Activated naive CD4-positive, alpha-beta T cell treated with anti-CD3 and anti-CD28 coated beads, Interleukin-2, amount 10 ng/mL, durations not matched to agents 7 days and 5 days (primary cell): ENCODE results near the gene P4HA1.
"Not testable (repeated sequence)": the region's sequence is repeated elsewhere in the genome, so short reads cannot be mapped to it uniquely, and the experiment has no call there.

Experiments
- CTCF ChIA-PET: fragments of 350-600 bp; sonication (Branson Sonifier 250); formaldehyde crosslinking; loops from one replicate; lab custom pipeline; 2021; ENCODE audit warnings: antibody characterized with exemption; lab: Charles Lee
- DNase-seq: peaks from one replicate; pipeline ENCODE4 v3.0.0-alpha.2; 2020
- H3K27ac Mint-ChIP-seq: one replicate; pipeline ENCODE4 v1.8.0; 2021; ENCODE audit warnings: mild to moderate bottlenecking, moderate library complexity, mixed read lengths
- H3K27me3 Mint-ChIP-seq: one replicate; pipeline ENCODE4 v1.8.0; 2021; ENCODE audit warnings: mild to moderate bottlenecking, mixed read lengths
- H3K36me3 Mint-ChIP-seq: one replicate; pipeline ENCODE4 v1.8.0; 2021; ENCODE audit warnings: mixed read lengths
- H3K4me1 Mint-ChIP-seq: one replicate; pipeline ENCODE4 v1.8.0; 2021; ENCODE audit warnings: mixed read lengths
- H3K4me3 Mint-ChIP-seq: one replicate; pipeline ENCODE4 v1.8.0; 2021; ENCODE audit warnings: mild to moderate bottlenecking, moderate library complexity, mixed read lengths
- H3K9me3 Mint-ChIP-seq: one replicate; pipeline ENCODE4 v1.8.0; 2021; ENCODE audit warnings: mixed read lengths

The P4HA1 gene

DNA sequence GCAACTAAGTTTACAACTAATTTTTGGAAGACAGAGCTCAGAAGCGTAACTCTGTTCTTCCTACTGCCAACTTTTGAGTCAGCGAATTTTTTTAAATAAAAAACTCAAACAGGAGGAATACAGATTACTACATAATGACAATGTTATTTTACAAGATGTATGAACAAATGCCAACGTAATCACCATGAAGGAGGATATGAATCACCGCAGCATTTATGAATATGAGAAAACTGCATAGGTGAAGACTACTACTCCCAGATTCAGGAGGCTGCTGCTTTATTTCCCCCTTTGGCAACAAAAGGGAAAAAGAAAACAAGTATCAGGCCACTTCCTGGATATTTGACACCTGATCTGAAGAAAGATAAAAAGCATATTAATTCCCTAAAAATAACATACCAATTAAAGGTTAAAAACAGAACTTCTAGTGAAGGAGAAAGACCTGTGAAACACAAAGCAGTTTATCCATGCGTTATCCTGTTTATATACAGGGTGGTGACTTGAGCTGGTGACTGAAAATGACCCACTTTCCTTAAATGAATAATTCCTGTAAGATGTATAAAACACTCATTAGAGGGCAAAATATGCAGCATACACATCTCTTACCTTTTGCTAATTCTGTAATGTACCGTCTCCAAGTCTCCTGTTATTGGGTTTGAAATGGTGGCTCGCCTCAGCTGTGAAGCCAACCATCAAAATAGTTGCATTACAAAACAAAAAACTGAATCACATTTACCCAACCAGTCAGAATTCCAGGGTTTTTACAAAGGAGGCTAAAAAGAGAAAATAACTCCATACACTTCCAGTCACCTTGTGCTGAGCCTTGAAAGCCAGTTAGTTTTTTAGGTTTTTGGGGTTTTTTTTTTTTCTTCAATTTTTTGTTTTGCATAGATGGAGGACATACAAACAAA lies 52.0 kb downstream of the P4HA1 start:
- no peak overlapping the region for H3K27ac Mint-ChIP-seq
- H3K36me3 Mint-ChIP-seq, result peaks cover 31% of the 10 kb centered on the region
- H3K27me3 Mint-ChIP-seq, result no peaks in the 10 kb centered on the region

DNA sequence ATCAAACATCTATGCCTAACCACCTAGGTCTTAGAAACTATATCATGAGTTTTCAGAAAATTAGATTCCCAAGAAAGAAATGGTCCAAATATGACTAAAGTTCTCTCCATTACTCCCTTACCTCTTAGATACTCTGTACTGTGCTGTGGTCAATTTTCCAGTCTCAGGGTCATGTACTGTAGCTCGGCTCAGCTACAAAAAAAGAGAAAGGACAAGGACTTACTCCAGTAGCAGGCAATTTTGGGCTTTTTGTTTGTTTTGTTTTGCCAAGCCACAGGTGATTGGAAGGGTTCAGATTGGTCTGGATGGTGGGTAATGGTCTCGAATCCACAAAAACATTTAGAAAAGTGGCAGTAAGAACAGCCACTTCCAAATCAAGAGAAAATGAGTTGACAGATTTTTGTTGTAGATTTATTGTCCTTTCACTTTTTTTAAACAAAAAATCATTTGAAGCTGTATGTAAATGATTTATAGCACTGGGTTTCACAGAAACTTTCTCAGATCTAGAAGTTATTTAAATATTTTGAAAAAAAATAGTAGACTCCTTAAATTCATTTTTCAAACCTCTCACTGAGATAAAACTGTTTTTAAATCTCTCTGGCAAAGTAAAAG lies 52.8 kb downstream of the P4HA1 start:
- H3K9me3 Mint-ChIP-seq, result no peaks in the 10 kb centered on the region
- no peaks in the 10 kb centered on the region for H3K4me1 Mint-ChIP-seq
- H3K4me3 Mint-ChIP-seq, result no peak overlapping the region
- DNase-seq, result no peak
- H3K36me3 Mint-ChIP-seq, result peaks cover 29% of the 10 kb centered on the region
- H3K27ac Mint-ChIP-seq, result no peak overlapping the region
- H3K27me3 Mint-ChIP-seq, result no peaks in the 10 kb centered on the region
- CTCF ChIA-PET, result no interaction called here

More for the DNA sequence above, 52.0 kb downstream of the P4HA1 start:
- CTCF ChIA-PET, result no interaction called here
- Mint-ChIP-seq H3K4me1 (no peaks in the 10 kb centered on the region), H3K4me3 (no peak overlapping the region), H3K9me3 (no peaks in the 10 kb centered on the region)
- no peak for DNase-seq

GRCh38 chr10:73043319-73043718 lies 53.3 kb downstream of the P4HA1 start:
- CTCF ChIA-PET, result no interaction called here
- Mint-ChIP-seq H3K36me3 (peaks cover 29% of the 10 kb centered on the region), H3K27me3 (no peaks in the 10 kb centered on the region)

GRCh38 chr10:73042130-73042529 lies 54.5 kb downstream of the P4HA1 start:
- Mint-ChIP-seq H3K4me3 (no peak overlapping the region), H3K4me1 (no peaks in the 10 kb centered on the region), H3K27ac (no peak overlapping the region), H3K9me3 (no peaks in the 10 kb centered on the region), H3K27me3 (no peaks in the 10 kb centered on the region), H3K36me3 (peaks cover 30% of the 10 kb centered on the region)
- CTCF ChIA-PET, result no interaction called here
- no peak for DNase-seq

More at GRCh38 chr10:73043319-73043718, 53.3 kb downstream of the P4HA1 start:
- no peak for DNase-seq
- no peak overlapping the region for H3K27ac Mint-ChIP-seq
- no peak overlapping the region for H3K4me3 Mint-ChIP-seq
- no peaks in the 10 kb centered on the region for H3K4me1 Mint-ChIP-seq
- H3K9me3 Mint-ChIP-seq, result no peaks in the 10 kb centered on the region

GRCh38 chr10:73039635-73040034 lies 57.0 kb downstream of the P4HA1 start:
- no peaks in the 10 kb centered on the region for H3K27me3 Mint-ChIP-seq
- H3K4me1 Mint-ChIP-seq, result no peaks in the 10 kb centered on the region
- H3K4me3 Mint-ChIP-seq, result no peak overlapping the region
- CTCF ChIA-PET, result interaction anchor here (1.5 kb wide), 1 partner anchor 22 kb away, joined by 4 read pairs; no protein-coding TSS in a partner anchor
- no peak overlapping the region for H3K27ac Mint-ChIP-seq
- H3K9me3 Mint-ChIP-seq, result no peaks in the 10 kb centered on the region
- peaks cover 23% of the 10 kb centered on the region for H3K36me3 Mint-ChIP-seq
- no peak for DNase-seq

DNA sequence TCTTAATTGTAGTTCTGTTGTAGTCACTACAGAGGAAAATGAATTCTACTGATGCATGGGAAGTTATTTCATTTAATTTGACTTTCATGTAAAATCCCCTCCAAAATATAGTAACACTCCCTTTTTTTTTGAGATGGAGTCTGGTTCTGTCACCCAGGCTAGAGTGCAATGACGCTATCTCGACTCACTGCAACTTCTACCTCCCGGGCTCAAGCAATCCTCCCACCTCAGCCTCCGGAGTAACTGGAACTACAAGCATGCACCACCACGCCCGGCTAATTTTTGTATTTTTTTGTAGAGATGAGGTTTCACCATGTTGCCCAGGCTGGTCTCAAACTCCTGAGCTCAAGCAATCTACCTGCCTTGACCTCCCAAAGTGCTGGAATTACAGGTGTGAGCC lies 60.4 kb downstream of the P4HA1 start:
- H3K27ac Mint-ChIP-seq, CTCF ChIA-PET, H3K9me3 Mint-ChIP-seq, H3K4me3 Mint-ChIP-seq, H3K4me1 Mint-ChIP-seq, H3K27me3 Mint-ChIP-seq, DNase-seq: not testable (repeated sequence)
- peaks cover 31% of the 10 kb centered on the region for H3K36me3 Mint-ChIP-seq

DNA sequence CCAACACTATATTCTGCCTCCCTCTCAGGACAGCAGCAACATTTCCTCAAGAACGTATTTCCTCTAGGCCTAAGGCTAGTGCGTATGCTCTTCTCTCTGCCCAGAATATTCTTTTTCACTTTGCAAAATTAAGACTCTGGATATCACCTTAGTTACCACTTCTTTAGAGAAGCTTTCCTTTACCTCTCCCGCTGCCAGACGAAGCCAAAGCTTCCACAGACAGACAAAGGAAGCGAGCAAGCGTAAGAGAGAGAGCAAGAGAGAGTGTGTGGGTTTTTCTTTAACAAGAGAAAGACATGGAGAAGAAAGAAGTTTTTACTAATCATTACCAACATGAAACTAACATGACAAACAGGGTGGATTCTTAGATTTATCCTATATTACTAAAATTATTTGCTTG lies 64.1 kb downstream of the P4HA1 start:
- CTCF ChIA-PET, result no interaction called here
- DNase-seq, result no peak
- peaks cover 37% of the 10 kb centered on the region for H3K36me3 Mint-ChIP-seq

DNA sequence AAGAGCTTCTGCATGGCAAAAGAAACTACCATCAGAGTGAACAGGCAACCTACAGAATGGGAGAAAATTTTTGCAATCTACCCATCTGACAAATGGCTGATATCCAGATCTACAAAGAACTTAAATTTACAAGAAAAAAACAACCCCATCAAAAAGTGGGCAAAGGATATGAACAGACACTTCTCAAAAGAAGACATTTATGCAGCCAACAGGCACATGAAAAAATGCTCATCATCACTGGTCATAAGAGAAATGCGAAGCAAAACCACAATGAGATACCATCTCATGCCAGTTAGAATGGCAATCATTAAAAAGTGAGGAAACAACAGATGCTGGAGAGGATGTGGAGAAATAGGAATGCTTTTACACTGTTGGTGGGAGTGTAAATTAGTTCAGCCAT lies 70.0 kb downstream of the P4HA1 start:
- H3K27ac Mint-ChIP-seq, CTCF ChIA-PET, H3K4me1 Mint-ChIP-seq, DNase-seq, H3K9me3 Mint-ChIP-seq, H3K4me3 Mint-ChIP-seq, H3K27me3 Mint-ChIP-seq: not testable (repeated sequence)
- H3K36me3 Mint-ChIP-seq, result peaks cover 46% of the 10 kb centered on the region

More for the DNA sequence above, 64.1 kb downstream of the P4HA1 start:
- no peak overlapping the region for H3K4me3 Mint-ChIP-seq
- H3K9me3 Mint-ChIP-seq, result no peaks in the 10 kb centered on the region
- H3K4me1 Mint-ChIP-seq, result no peaks in the 10 kb centered on the region
- no peak overlapping the region for H3K27ac Mint-ChIP-seq
- H3K27me3 Mint-ChIP-seq, result no peaks in the 10 kb centered on the region

GRCh38 chr10:73023455-73024070 lies 73.1 kb downstream of the P4HA1 start:
- CTCF ChIA-PET, DNase-seq, H3K9me3 Mint-ChIP-seq, H3K27ac Mint-ChIP-seq, H3K4me1 Mint-ChIP-seq, H3K4me3 Mint-ChIP-seq, H3K27me3 Mint-ChIP-seq: not testable (repeated sequence)
- peaks cover 56% of the 10 kb centered on the region for H3K36me3 Mint-ChIP-seq

- H3K27me3 Mint-ChIP-seq, H3K4me1 Mint-ChIP-seq, H3K27ac Mint-ChIP-seq, H3K9me3 Mint-ChIP-seq, DNase-seq, H3K4me3 Mint-ChIP-seq, CTCF ChIA-PET: not testable (repeated sequence)
- H3K36me3 Mint-ChIP-seq, result peaks cover 57% of the 10 kb centered on the region
These were observed 73.7 kb downstream of the P4HA1 start for GRCh38 chr10:73022961-73023360.

- CTCF ChIA-PET, H3K9me3 Mint-ChIP-seq, DNase-seq, H3K4me3 Mint-ChIP-seq, H3K27me3 Mint-ChIP-seq, H3K27ac Mint-ChIP-seq, H3K4me1 Mint-ChIP-seq: not testable (repeated sequence)
- peaks cover 48% of the 10 kb centered on the region for H3K36me3 Mint-ChIP-seq
These were observed 75.0 kb downstream of the P4HA1 start for GRCh38 chr10:73021538-73022164.

DNA sequence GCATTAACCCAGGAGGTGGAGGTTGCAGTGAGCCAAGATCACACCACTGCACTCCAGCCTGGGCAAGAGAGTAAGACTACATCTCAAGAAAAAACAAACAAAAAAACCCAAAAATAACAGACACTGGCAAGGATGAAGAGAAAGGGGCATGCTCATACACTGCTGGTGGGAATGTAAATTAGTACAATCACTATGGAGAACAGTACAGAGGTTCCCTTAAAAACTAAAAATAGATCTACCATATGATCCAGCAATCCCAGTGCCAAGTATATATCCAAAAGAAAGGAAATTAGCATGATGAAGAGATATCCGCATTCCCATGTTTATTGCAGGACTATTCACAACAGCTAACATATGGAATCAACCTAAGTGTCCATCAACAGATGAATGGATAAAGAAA lies 75.6 kb downstream of the P4HA1 start:
- Mint-ChIP-seq H3K9me3 (no peaks in the 10 kb centered on the region), H3K4me3 (no peak overlapping the region), H3K4me1 (peaks cover 8% of the 10 kb centered on the region), H3K36me3 (peaks cover 46% of the 10 kb centered on the region), H3K27me3 (no peaks in the 10 kb centered on the region), H3K27ac (no peak overlapping the region)
- DNase-seq, result no peak
- CTCF ChIA-PET, result no interaction called here

GRCh38 chr10:73019100-73019499 lies 77.6 kb downstream of the P4HA1 start:
- Mint-ChIP-seq H3K27ac (peak overlapping the region; percentile 59), H3K4me1 (peaks cover 8% of the 10 kb centered on the region), H3K36me3 (peaks cover 45% of the 10 kb centered on the region), H3K9me3 (no peaks in the 10 kb centered on the region), H3K27me3 (no peaks in the 10 kb centered on the region), H3K4me3 (no peak overlapping the region)
- DNase-seq, result no peak
- CTCF ChIA-PET, result no interaction called here

DNA sequence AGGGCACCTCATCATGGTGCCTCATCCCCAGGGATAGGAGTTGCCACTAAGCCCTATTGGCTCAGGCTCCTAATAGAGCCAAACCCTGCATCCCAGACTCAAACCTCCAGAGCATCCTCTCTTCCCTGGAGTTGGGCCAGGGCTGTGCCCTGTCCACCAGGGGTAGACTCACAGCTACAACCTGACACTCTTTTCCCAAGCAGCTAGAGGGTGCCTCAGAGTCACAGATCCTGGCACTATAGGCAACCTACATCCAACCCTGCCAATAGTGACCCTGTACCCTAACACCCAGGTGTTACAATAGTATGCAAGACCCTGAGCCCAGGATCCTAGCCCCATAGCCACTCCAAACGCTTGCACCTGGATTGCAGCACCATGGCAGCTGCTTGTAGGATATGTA lies 78.0 kb downstream of the P4HA1 start:
- Mint-ChIP-seq H3K4me1 (peaks cover 8% of the 10 kb centered on the region), H3K27me3 (no peaks in the 10 kb centered on the region), H3K27ac (no peak overlapping the region), H3K9me3 (no peaks in the 10 kb centered on the region), H3K36me3 (peaks cover 44% of the 10 kb centered on the region), H3K4me3 (no peak overlapping the region)
- no peak for DNase-seq
- CTCF ChIA-PET, result no interaction called here
